GM23338 (cell line): Measurements from ENCODE around the gene UST. TPM values are rescaled to one million over a fixed set of nuclear protein-coding genes. Genes with fewer than 3 reads are reported as not detected.
A peak's percentile ranks its signal among the peaks of the same experiment; 100 is the strongest.

Experiments used
- ATAC-seq: fragments of 200-7000 bp; cut with Tn5 transposase; 3 replicates; pipeline ENCODE4 v1.9.1; 2020
- DNase-seq: peaks from one replicate; pipeline ENCODE4 v3.0.0-alpha.2; 2015; ENCODE audit warnings: low spot score
- H2AFZ ChIP-seq: fragments of 200-600 bp; sonication (generic); 2 replicates; pipeline ENCODE4 v1.8.0; 2016; ENCODE audit warnings: antibody characterized with exemption, mild to moderate bottlenecking, moderate library complexity
- H3F3A ChIP-seq: fragments of 200-600 bp; sonication (generic); replicated peaks from 2 replicates; pipeline ENCODE4 v1.8.0; 2017; ENCODE audit warnings: antibody characterized with exemption, mixed run types, low read depth
- H3K27ac ChIP-seq: fragments of 200-600 bp; sonication (generic); 2 replicates; pipeline ENCODE4 v1.6.1; 2016; ENCODE audit warnings: low read depth
- H3K27me3 ChIP-seq: fragments of 200-600 bp; sonication (generic); 2 replicates; pipeline ENCODE4 v1.8.0; 2016; ENCODE audit warnings: mild to moderate bottlenecking, mixed run types, moderate library complexity; ENCODE audit not compliant: insufficient read depth
- H3K36me3 ChIP-seq: fragments of 200-600 bp; sonication (generic); 2 replicates; pipeline ENCODE4 v1.8.0; 2016; ENCODE audit warnings: mild to moderate bottlenecking; ENCODE audit not compliant: insufficient read depth
- H3K4me1 ChIP-seq: fragments of 200-600 bp; sonication (generic); 2 replicates; pipeline ENCODE4 v1.8.0; 2016; ENCODE audit warnings: mild to moderate bottlenecking, moderate library complexity; ENCODE audit not compliant: insufficient read depth
- H3K4me2 ChIP-seq: fragments of 200-600 bp; sonication (generic); 2 replicates; pipeline ENCODE4 v1.7.1; 2017; ENCODE audit warnings: mixed run types
- H3K4me3 ChIP-seq: fragments of 200-600 bp; sonication (generic); 2 replicates; pipeline ENCODE4 v1.6.1; 2016; ENCODE audit warnings: mixed run types
- H3K79me2 ChIP-seq: fragments of 200-600 bp; sonication (generic); replicated peaks from 2 replicates; pipeline ENCODE4 v1.8.0; 2017; ENCODE audit warnings: mild to moderate bottlenecking; ENCODE audit not compliant: insufficient read depth
- H3K9me2 ChIP-seq: fragments of 200-600 bp; sonication (generic); 2 replicates; pipeline ENCODE4 v1.8.0; 2017; ENCODE audit not compliant: insufficient read depth
- H4K20me1 ChIP-seq: fragments of 200-600 bp; sonication (generic); replicated peaks from 2 replicates; pipeline ENCODE4 v1.8.0; 2017; ENCODE audit warnings: mild to moderate bottlenecking; ENCODE audit not compliant: insufficient read depth
- H3K27ac Mint-ChIP-seq: 2 replicates; pipeline ENCODE4 v1.8.0; 2020; ENCODE audit warnings: inconsistent platforms, mild to moderate bottlenecking, moderate library complexity, mixed read lengths
- H3K27me3 Mint-ChIP-seq: 3 replicates; pipeline ENCODE4 v1.8.0; 2022; ENCODE audit warnings: low read depth, mild to moderate bottlenecking, moderate library complexity, mixed read lengths, inconsistent platforms; ENCODE audit not compliant: insufficient read depth, poor library complexity
- H3K36me3 Mint-ChIP-seq: 3 replicates; pipeline ENCODE4 v1.8.0; 2021; ENCODE audit warnings: low read depth, mild to moderate bottlenecking, inconsistent platforms, moderate library complexity, mixed read lengths
- H3K4me1 Mint-ChIP-seq: 3 replicates; pipeline ENCODE4 v1.8.0; 2020; ENCODE audit warnings: mild to moderate bottlenecking, inconsistent platforms, mixed read lengths
- H3K4me3 Mint-ChIP-seq: 3 replicates; pipeline ENCODE4 v1.8.0; 2021; ENCODE audit warnings: moderate library complexity, mild to moderate bottlenecking, inconsistent platforms, mixed read lengths
- H3K9me3 Mint-ChIP-seq: 3 replicates; pipeline ENCODE4 v1.8.0; 2020; ENCODE audit warnings: moderate library complexity, mild to moderate bottlenecking, inconsistent platforms, mixed read lengths
- CREB1 ChIP-seq: fragments of 250-450 bp; sonication (Bioruptor Pico); IDR thresholded peaks from 2 replicates; pipeline ENCODE4 v1.5.0; 2020; ENCODE audit warnings: low read depth, mild to moderate bottlenecking, moderate library complexity
- EZH2 ChIP-seq: fragments of 200-600 bp; sonication (generic); IDR thresholded peaks from one replicate; pipeline ENCODE4 v1.8.0; 2017; ENCODE audit warnings: antibody characterized with exemption, mild to moderate bottlenecking, low read depth; ENCODE audit not compliant: unreplicated experiment
- JUNB ChIP-seq: IDR thresholded peaks from one replicate; pipeline ENCODE4 v1.6.1; 2016; ENCODE audit warnings: antibody characterized with exemption; ENCODE audit not compliant: unreplicated experiment
- STAT1 ChIP-seq: IDR thresholded peaks from one replicate; pipeline ENCODE4 v1.6.1; 2016; ENCODE audit warnings: antibody characterized with exemption; ENCODE audit not compliant: unreplicated experiment
- ZNF331 ChIP-seq: fragments of 250-450 bp; sonication (Bioruptor Pico); IDR thresholded peaks from 2 replicates; pipeline ENCODE4 v1.5.0; 2020; ENCODE audit warnings: low read depth, mild to moderate bottlenecking, moderate library complexity
- polyA plus RNA-seq: library from polyadenylated mRNA; unstranded; fragments of >200 nt; fragmentation: Nextera tagmentation; extraction: Ambion mirVana; gene quantifications from 2 replicates; pipeline ENCODE4 v1.2.1, GENCODE V29; 2016
- total RNA-seq: library from RNA; depleted of rRNA; stranded (reverse); fragments of >200 nt; shearing (Covaris generic); gene quantifications from 2 replicates; pipeline ENCODE4 v1.2.3, GENCODE V29; 2014
- TF ChIP-seq, protein P1 (sequence below): fragments of 250-450 bp; sonication (Bioruptor Pico); IDR thresholded peaks from 2 replicates; pipeline ENCODE4 v1.5.0; 2020; ENCODE audit warnings: mild to moderate bottlenecking, moderate library complexity

UST gene
- total and polyA plus RNA-seq, 2 experiments from 2014 or later: 12.6 to 33.0 TPM

DNA sequence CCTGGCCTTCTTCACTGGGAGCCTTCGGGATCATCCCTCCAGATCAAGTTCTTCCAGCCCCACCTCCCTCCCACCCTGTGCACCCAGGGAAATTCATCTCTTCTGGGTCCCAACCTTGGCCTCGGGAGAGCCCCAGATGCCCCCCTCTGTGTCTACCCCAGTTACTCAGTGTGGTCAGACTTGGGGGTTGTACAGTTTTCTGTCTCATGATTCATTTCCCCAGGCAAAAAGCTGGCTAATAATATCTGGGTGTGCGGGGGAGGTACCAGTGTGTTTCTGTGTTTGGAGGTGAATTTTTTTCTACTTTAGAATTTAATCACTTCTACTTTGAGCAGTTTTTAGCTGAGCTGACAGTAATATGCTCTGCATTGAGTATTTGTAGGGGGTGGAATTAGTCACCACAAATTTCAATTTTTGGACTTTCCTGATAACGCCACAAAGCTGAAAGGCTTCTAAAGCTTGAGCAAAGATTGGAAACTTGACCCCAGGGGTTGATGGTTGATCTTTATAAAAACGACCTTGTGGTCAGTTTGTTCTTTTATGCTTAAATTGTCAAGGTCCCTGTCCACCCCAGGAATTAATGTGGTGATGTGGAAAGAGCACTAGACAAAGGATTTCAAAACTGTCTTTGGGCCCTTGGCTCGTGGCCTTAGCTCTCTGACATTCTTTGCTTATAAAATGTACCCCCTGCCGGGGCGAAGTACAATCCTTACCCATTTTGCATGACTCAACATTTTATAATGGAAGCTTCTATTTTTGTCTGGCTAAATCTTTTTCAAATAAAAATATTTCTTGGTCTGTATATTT is 286.0 kb downstream of the UST start:
- Histone ChIP-seq H3K27ac (no peak overlapping the region), H3K79me2 (no peaks in the 10 kb centered on the region)
- peaks cover 4% of the 10 kb centered on the region for H3K27me3 Mint-ChIP-seq

More for the DNA sequence above, 286.0 kb downstream of the UST start:
- Histone ChIP-seq H3K36me3 (no peaks in the 10 kb centered on the region), H3F3A (no peaks in the 10 kb centered on the region), H3K27me3 (no peaks in the 10 kb centered on the region), H3K9me2 (no peaks in the 10 kb centered on the region), H2AFZ (no peak overlapping the region), H4K20me1 (no peaks in the 10 kb centered on the region; the same call in 1 of the 2 replicates), H3K4me2 (no peak overlapping the region), H3K4me1 (peaks cover 26% of the 10 kb centered on the region), H3K4me3 (no peak overlapping the region)
- H3K36me3 Mint-ChIP-seq: peaks cover 3% of the 10 kb centered on the region; the same call in 1 of the 3 replicates
- no peak overlapping the region for H3K4me3 Mint-ChIP-seq
- H3K4me1 Mint-ChIP-seq: peaks cover 53% of the 10 kb centered on the region
- H3K9me3 Mint-ChIP-seq: no peaks in the 10 kb centered on the region
- H3K27ac Mint-ChIP-seq: peak overlapping the region; percentile 88
- ATAC-seq: no peak
- TF ChIP-seq STAT1 (no peak), CREB1 (CRISPR knock-in tag) (no peak), EZH2 (no peak), ZNF331 (CRISPR knock-in tag) (no peak), JUNB (no peak)
- TF ChIP-seq, protein P1, sequence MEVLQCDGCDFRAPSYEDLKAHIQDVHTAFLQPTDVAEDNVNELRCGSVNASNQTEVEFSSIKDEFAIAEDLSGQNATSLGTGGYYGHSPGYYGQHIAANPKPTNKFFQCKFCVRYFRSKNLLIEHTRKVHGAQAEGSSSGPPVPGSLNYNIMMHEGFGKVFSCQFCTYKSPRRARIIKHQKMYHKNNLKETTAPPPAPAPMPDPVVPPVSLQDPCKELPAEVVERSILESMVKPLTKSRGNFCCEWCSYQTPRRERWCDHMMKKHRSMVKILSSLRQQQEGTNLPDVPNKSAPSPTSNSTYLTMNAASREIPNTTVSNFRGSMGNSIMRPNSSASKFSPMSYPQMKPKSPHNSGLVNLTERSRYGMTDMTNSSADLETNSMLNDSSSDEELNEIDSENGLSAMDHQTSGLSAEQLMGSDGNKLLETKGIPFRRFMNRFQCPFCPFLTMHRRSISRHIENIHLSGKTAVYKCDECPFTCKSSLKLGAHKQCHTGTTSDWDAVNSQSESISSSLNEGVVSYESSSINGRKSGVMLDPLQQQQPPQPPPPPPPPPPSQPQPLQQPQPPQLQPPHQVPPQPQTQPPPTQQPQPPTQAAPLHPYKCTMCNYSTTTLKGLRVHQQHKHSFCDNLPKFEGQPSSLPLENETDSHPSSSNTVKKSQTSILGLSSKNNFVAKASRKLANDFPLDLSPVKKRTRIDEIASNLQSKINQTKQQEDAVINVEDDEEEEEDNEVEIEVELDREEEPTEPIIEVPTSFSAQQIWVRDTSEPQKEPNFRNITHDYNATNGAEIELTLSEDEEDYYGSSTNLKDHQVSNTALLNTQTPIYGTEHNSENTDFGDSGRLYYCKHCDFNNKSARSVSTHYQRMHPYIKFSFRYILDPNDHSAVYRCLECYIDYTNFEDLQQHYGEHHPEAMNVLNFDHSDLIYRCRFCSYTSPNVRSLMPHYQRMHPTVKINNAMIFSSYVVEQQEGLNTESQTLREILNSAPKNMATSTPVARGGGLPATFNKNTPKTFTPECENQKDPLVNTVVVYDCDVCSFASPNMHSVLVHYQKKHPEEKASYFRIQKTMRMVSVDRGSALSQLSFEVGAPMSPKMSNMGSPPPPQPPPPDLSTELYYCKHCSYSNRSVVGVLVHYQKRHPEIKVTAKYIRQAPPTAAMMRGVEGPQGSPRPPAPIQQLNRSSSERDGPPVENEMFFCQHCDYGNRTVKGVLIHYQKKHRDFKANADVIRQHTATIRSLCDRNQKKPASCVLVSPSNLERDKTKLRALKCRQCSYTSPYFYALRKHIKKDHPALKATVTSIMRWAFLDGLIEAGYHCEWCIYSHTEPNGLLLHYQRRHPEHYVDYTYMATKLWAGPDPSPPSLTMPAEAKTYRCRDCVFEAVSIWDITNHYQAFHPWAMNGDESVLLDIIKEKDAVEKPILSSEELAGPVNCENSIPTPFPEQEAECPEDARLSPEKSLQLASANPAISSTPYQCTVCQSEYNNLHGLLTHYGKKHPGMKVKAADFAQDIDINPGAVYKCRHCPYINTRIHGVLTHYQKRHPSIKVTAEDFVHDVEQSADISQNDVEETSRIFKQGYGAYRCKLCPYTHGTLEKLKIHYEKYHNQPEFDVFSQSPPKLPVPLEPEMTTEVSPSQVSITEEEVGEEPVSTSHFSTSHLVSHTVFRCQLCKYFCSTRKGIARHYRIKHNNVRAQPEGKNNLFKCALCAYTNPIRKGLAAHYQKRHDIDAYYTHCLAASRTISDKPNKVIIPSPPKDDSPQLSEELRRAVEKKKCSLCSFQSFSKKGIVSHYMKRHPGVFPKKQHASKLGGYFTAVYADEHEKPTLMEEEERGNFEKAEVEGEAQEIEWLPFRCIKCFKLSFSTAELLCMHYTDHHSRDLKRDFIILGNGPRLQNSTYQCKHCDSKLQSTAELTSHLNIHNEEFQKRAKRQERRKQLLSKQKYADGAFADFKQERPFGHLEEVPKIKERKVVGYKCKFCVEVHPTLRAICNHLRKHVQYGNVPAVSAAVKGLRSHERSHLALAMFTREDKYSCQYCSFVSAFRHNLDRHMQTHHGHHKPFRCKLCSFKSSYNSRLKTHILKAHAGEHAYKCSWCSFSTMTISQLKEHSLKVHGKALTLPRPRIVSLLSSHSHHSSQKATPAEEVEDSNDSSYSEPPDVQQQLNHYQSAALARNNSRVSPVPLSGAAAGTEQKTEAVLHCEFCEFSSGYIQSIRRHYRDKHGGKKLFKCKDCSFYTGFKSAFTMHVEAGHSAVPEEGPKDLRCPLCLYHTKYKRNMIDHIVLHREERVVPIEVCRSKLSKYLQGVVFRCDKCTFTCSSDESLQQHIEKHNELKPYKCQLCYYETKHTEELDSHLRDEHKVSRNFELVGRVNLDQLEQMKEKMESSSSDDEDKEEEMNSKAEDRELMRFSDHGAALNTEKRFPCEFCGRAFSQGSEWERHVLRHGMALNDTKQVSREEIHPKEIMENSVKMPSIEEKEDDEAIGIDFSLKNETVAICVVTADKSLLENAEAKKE (CRISPR knock-in tag): no peak
- DNase-seq: no peak
